Body of pancreas (tissue), 4 donors: ENCODE results near the gene GCG. TPM values are rescaled to one million over a fixed set of nuclear protein-coding genes. Genes with fewer than 3 reads are reported as not detected.

Experiments used
- ATAC-seq: fragments of 150-250 bp; one replicate; pipeline ENCODE4 v1.9.1; 2016
- DNase-seq, 4 donors: peaks; one replicate each; pipeline ENCODE4 v3.0.0-alpha.2; 2019
- H3K27ac ChIP-seq, 4 donors: fragments of 200-600 bp; sonication (generic); 1 replicate in 3 of 4; 2 replicates in 1 of 4; pipeline versions ENCODE4 v1.5.1 to v1.6.1; 2016 to 2019; ENCODE audit warnings: mild to moderate bottlenecking in 1 of 4, mixed read lengths in 1 of 4, moderate library complexity in 1 of 4
- H3K27me3 ChIP-seq, 2 donors: fragments of 200-600 bp; sonication (generic); one replicate each; pipeline ENCODE4 v1.6.0; 2016; ENCODE audit warnings: mild to moderate bottlenecking in 1 of 2
- H3K36me3 ChIP-seq, 2 donors: fragments of 200-600 bp; sonication (generic); replicated peaks in 1 of 2; 2 replicates each; pipeline ENCODE4 v1.5.1; 2016; ENCODE audit warnings: low read depth in 2 of 2; ENCODE audit not compliant: insufficient read depth in 1 of 2
- H3K4me1 ChIP-seq: fragments of 200-600 bp; sonication (generic); one replicate; pipeline ENCODE4 v1.6.0; 2016
- H3K4me3 ChIP-seq, 2 donors: fragments of 200-600 bp; sonication (generic); 1 replicate in 1 of 2; 2 replicates in 1 of 2; pipeline ENCODE4 v1.5.1; 2016 to 2019
- H3K9me3 ChIP-seq, 3 donors: fragments of 200-600 bp; sonication (generic); 1 replicate in 2 of 3; 2 replicates in 1 of 3; pipeline ENCODE4 v1.5.1; 2016
- CTCF ChIP-seq, 7 experiments: fragments of 450-650 bp in 4 of 7; fragments of 200-600 bp in 3 of 7; sonication (generic) in 3 of 7; IDR thresholded peaks; one replicate each; pipeline ENCODE4 v1.5.1; 2016 to 2019; ENCODE audit warnings: antibody characterized with exemption in 7 of 7
- POLR2A ChIP-seq, 3 donors: fragments of 450-650 bp; IDR thresholded peaks; one replicate each; pipeline ENCODE4 v1.6.1; 2016; ENCODE audit warnings: antibody characterized with exemption in 3 of 3, mild to moderate bottlenecking in 2 of 3
- WGBS, 2 donors: methylation state at CpG; one replicate each; pipeline ENCODE4 v1.1.5; 2017; 5-methylcytosine and 5-hydroxymethylcytosine counted together
- intact Hi-C: fragments of 100-400 bp; cut with DNase I; formaldehyde crosslinking; loops from one replicate; pipeline ENCODE4 v1.15.1; 2023
- total RNA-seq, 2 donors: library from RNA; depleted of rRNA; stranded (reverse); fragments of >200 nt; gene quantifications; one replicate each; pipeline ENCODE4 v1.1.0, GENCODE V29; 2016

The GCG gene
- total RNA-seq, 2 donors from 2014 or later: 129 to 464 TPM

- Histone ChIP-seq H3K27ac (no peak overlapping the region), H3K9me3 (no peaks in the 10 kb centered on the region), H3K4me3 (no peak overlapping the region), H3K36me3 (no peaks in the 10 kb centered on the region), H3K4me1 (no peaks in the 10 kb centered on the region), H3K27me3 (no peaks in the 10 kb centered on the region)
- TF ChIP-seq POLR2A (IDR thresholded peaks at IDR 0.05): no peak
- no peak for TF ChIP-seq CTCF (IDR thresholded peaks at IDR 0.05)
- 94 to 98% methylated on average over 2 of the region's 2 CpGs for WGBS, 2 donors
- DNase-seq: no peak
- no peak for ATAC-seq
- intact Hi-C loops: no loop called here
Measured at GRCh38 chr2:162115076-162115475, 37.0 kb downstream of the GCG start.

- Histone ChIP-seq H3K9me3 (no peaks in the 10 kb centered on the region), H3K4me3 (no peak overlapping the region), H3K27ac (no peak overlapping the region), H3K36me3 (no peaks in the 10 kb centered on the region), H3K4me1 (no peaks in the 10 kb centered on the region), H3K27me3 (no peaks in the 10 kb centered on the region)
- no peak for TF ChIP-seq POLR2A (IDR thresholded peaks at IDR 0.05)
- no peak for TF ChIP-seq CTCF (IDR thresholded peaks at IDR 0.05)
- no peak for DNase-seq
- 12 to 15% methylated on average over 1 of the region's 1 CpG for WGBS, 2 donors
- no peak for ATAC-seq
- intact Hi-C loops: no loop called here
Measured at GRCh38 chr2:162114271-162114670, 37.8 kb downstream of the GCG start.

- Histone ChIP-seq H3K9me3 (no peaks in the 10 kb centered on the region), H3K27me3 (no peaks in the 10 kb centered on the region), H3K27ac (no peak overlapping the region), H3K36me3 (no peaks in the 10 kb centered on the region), H3K4me1 (no peaks in the 10 kb centered on the region), H3K4me3 (no peak overlapping the region)
- DNase-seq (peak in 1 of 4 donors; percentile 46), ATAC-seq (no peak)
- intact Hi-C loops: no loop called here
- WGBS, 2 donors: 84 to 88% methylated on average over 1 of the region's 1 CpG
- TF ChIP-seq POLR2A (IDR thresholded peaks at IDR 0.05): no peak
- TF ChIP-seq CTCF (IDR thresholded peaks at IDR 0.05): no peak
Measured at GRCh38 chr2:162113776-162114168, 38.3 kb downstream of the GCG start.

GRCh38 chr2:162113088-162113775 is 38.8 kb downstream of the GCG start:
- ATAC-seq: no peak
- intact Hi-C loops: no loop called here
- no peaks in the 10 kb centered on the region for H3K27me3 ChIP-seq
- no peak overlapping the region for H3K4me3 ChIP-seq
- no peak for TF ChIP-seq CTCF (IDR thresholded peaks at IDR 0.05)
- TF ChIP-seq POLR2A (IDR thresholded peaks at IDR 0.05): no peak
- H3K4me1 ChIP-seq: no peaks in the 10 kb centered on the region
- H3K9me3 ChIP-seq: no peaks in the 10 kb centered on the region
- 79 to 83% methylated on average over 3 of the region's 3 CpGs for WGBS, 2 donors
- no peak for DNase-seq
- no peak overlapping the region for H3K27ac ChIP-seq
- H3K36me3 ChIP-seq: no peaks in the 10 kb centered on the region
